GM12878 (cell line): Measurements from ENCODE around the gene CLIP2. TPM values are rescaled to one million over a fixed set of nuclear protein-coding genes. Genes with fewer than 3 reads are reported as not detected.

Source experiments
- ATAC-seq: fragments of 200-7000 bp; cut with Tn5 transposase; 3 replicates; pipeline ENCODE4 v1.9.1; 2020; ENCODE audit warnings: mild to moderate bottlenecking, moderate library complexity
- BruUV-seq: library from RNA; stranded (reverse); fragments of 400-500 nt; replicated peaks from 2 replicates; lab custom pipeline; 2021; lab: Mats Ljungman, UMichigan
- CTCF ChIA-PET: fragments of 300-600 bp; sonication (Branson Sonifier 250); formaldehyde crosslinking; extraction: SDS; loops from one replicate; lab custom pipeline; 2021; ENCODE audit warnings: inconsistent platforms; lab: Yijun Ruan, JAX
- POLR2A ChIA-PET: fragments of 350-600 bp; formaldehyde crosslinking; extraction: SDS; loops from one replicate; lab custom pipeline; 2021; ENCODE audit warnings: inconsistent platforms; lab: Charles Lee
- RAD21 ChIA-PET: fragments of 300-600 bp; sonication (Branson Sonifier 250); formaldehyde crosslinking; loops from one replicate; lab custom pipeline; 2023; ENCODE audit warnings: antibody characterized with exemption; ENCODE audit not compliant: unreplicated experiment; lab: Charles Lee
- SMC1A ChIA-PET: fragments of 300-600 bp; sonication (Branson Sonifier 250); formaldehyde crosslinking; loops from one replicate; lab custom pipeline; 2023; ENCODE audit not compliant: unreplicated experiment, uncharacterized antibody; lab: Charles Lee
- DNase-seq: peaks from one replicate; pipeline ENCODE4 v3.0.0-alpha.2; 2011; ENCODE audit warnings: low read depth, low spot score
- FAIRE-seq: peaks from 3 replicates; lab custom pipeline; 2011; peaks lifted over from hg19 to GRCh38; lab: Jason Lieb, UNC
- H2AFZ ChIP-seq: 2 replicates; pipeline ENCODE4 v1.6.0; 2011; ENCODE audit warnings: low read depth, low read length, control low read depth; ENCODE audit not compliant: control insufficient read depth
- H3K27ac ChIP-seq: 2 replicates; pipeline ENCODE4 v1.5.1; 2011; ENCODE audit warnings: control low read depth; ENCODE audit not compliant: control insufficient read depth, insufficient read depth
- H3K27me3 ChIP-seq, 2 experiments: replicated peaks in 1 of 2; 2 replicates each; pipeline versions ENCODE4 v1.6.0 to v1.6.1; 2011; ENCODE audit warnings: low read length in 1 of 2; ENCODE audit not compliant: control insufficient read depth in 2 of 2, insufficient read depth in 2 of 2
- H3K36me3 ChIP-seq, 2 experiments: 2 replicates each; pipeline ENCODE4 v1.5.1; 2011; ENCODE audit warnings: low read length in 1 of 2; ENCODE audit not compliant: control insufficient read depth in 2 of 2, insufficient read depth in 2 of 2
- H3K4me1 ChIP-seq: 2 replicates; pipeline ENCODE4 v1.6.1; 2011; ENCODE audit warnings: mild to moderate bottlenecking, low read length, moderate library complexity, mixed read lengths; ENCODE audit not compliant: control insufficient read depth, insufficient read depth
- H3K4me2 ChIP-seq: 2 replicates; pipeline ENCODE4 v1.6.0; 2011; ENCODE audit warnings: control low read depth; ENCODE audit not compliant: control insufficient read depth, insufficient read depth
- H3K4me3 ChIP-seq: fragments of 200-600 bp; sonication (generic); 2 replicates; pipeline ENCODE4 v1.5.1; 2016
- H3K79me2 ChIP-seq: 2 replicates; pipeline ENCODE4 v1.6.0; 2011; ENCODE audit warnings: low read length; ENCODE audit not compliant: control insufficient read depth, insufficient read depth
- H3K9ac ChIP-seq: 2 replicates; pipeline ENCODE4 v1.8.0; 2011; ENCODE audit warnings: low read length, control low read depth, mixed read lengths; ENCODE audit not compliant: control insufficient read depth, insufficient read depth
- H3K9me3 ChIP-seq: replicated peaks from 3 replicates; pipeline ENCODE4 v1.5.1; 2011; ENCODE audit warnings: mild to moderate bottlenecking, low read length; ENCODE audit not compliant: control insufficient read depth, insufficient read depth
- H4K20me1 ChIP-seq: 2 replicates; pipeline ENCODE4 v1.6.0; 2011; ENCODE audit not compliant: control insufficient read depth, insufficient read depth
- ATF2 ChIP-seq: IDR thresholded peaks from 2 replicates; pipeline ENCODE4 v1.6.1; 2012; ENCODE audit warnings: low read length, inconsistent platforms
- EED ChIP-seq: sonication (generic); IDR thresholded peaks from 2 replicates; pipeline ENCODE4 v1.6.1; 2016; ENCODE audit warnings: antibody characterized with exemption, low read depth
- MYC ChIP-seq: IDR thresholded peaks from 2 replicates; pipeline ENCODE4 v1.6.1; 2011; ENCODE audit warnings: mild to moderate bottlenecking, low read length, moderate library complexity, inconsistent platforms; ENCODE audit not compliant: insufficient read depth, insufficient replicate concordance, insufficient read length, severe bottlenecking
- PAX8 ChIP-seq: fragments of 450-650 bp; IDR thresholded peaks from 2 replicates; pipeline ENCODE4 v1.6.1; 2017; ENCODE audit warnings: mild to moderate bottlenecking, moderate library complexity
- SKIL ChIP-seq: fragments of 450-650 bp; IDR thresholded peaks from 2 replicates; pipeline ENCODE4 v1.6.1; 2017; ENCODE audit warnings: mild to moderate bottlenecking, low read depth, inconsistent platforms; ENCODE audit not compliant: poor library complexity, severe bottlenecking
- TCF7 ChIP-seq: IDR thresholded peaks from 2 replicates; pipeline ENCODE4 v1.6.1; 2014; ENCODE audit warnings: antibody characterized with exemption, borderline replicate concordance
- WGBS: methylation state at CpG from one replicate; pipeline ENCODE4 v1.1.6; 2016; ENCODE audit warnings: low lambda C conversion rate; ENCODE audit not compliant: insufficient replicate concordance, insufficient coverage; ENCODE audit errors: missing lambda C conversion rate; 5-methylcytosine and 5-hydroxymethylcytosine counted together
- in situ Hi-C: fragments of 300-500 bp; cut with MboI; formaldehyde crosslinking; loops from 9 replicates; pipeline ENCODE4 v1.14.3; 2018; ENCODE audit warnings: mixed read lengths
- intact Hi-C: fragments of 100-400 bp; cut with micrococcal nuclease; formaldehyde crosslinking; loops from one replicate; pipeline ENCODE4 v1.14.2; 2022; ENCODE audit not compliant: unreplicated experiment
- polyA plus RNA-seq, 11 experiments: library from polyadenylated mRNA; depleted of rRNA in 4 of 11; unstranded in 6 of 11; stranded (reverse) in 5 of 11; fragments of >200 nt; fragmentation: Nextera tagmentation in 4 of 11; fragmentation: Illumina TruSeq in 1 of 11; extraction: Ambion mirVana in 4 of 11; extraction: Trizol in 1 of 11; gene quantifications; 1 replicate in 1 of 11; 2 replicates in 10 of 11; pipeline versions ENCODE4 v1.2.1 to v1.2.3, GENCODE V29; 2011 to 2016; ENCODE audit warnings: inconsistent platforms in 2 of 11, missing spikeins in 2 of 11, low read depth in 1 of 11
- total RNA-seq, 4 experiments: library from RNA; depleted of rRNA in 3 of 4; stranded (reverse); fragments of >200 nt in 3 of 4; fragmentation: Illumina TruSeq in 1 of 4; extraction: Trizol in 1 of 4; gene quantifications; 2 replicates each; pipeline versions ENCODE4 v1.2.1 to v1.2.3, GENCODE V29; 2013 to 2021

Gene CLIP2
- total and polyA plus RNA-seq, 10 of the 15 experiments (the other 5 are each of a cell fraction or from before 2014, with no cell fraction given), result 0.26 to 56.3 (median 21.0) TPM

- CTCF ChIA-PET, result interaction anchor here (0.9 kb wide), 1 partner anchor 73 kb away, joined by 3 read pairs; no protein-coding TSS in a partner anchor
- in situ Hi-C loops (no loop called here), intact Hi-C loops (loop anchor here (10.0 kb wide), 1 partner anchor 62 kb away; no protein-coding TSS in a partner anchor)
- H4K20me1 ChIP-seq, result no peaks in the 10 kb centered on the region
- SMC1A ChIA-PET, result no interaction called here
- POLR2A ChIA-PET, result interaction anchor here (0.5 to 0.9 kb wide), 2 partner anchors 10 to 745 kb away, joined by 3 read pairs; no protein-coding TSS in a partner anchor
- no TSS peak for BruUV-seq
- H3K27me3 ChIP-seq, result no peaks in the 10 kb centered on the region
- no peak overlapping the region for H2AFZ ChIP-seq
- no peak overlapping the region for H3K4me3 ChIP-seq
- H3K9me3 ChIP-seq, result no peaks in the 10 kb centered on the region
- TF ChIP-seq ATF2, result no peak
- TF ChIP-seq TCF7, result no peak
- no peak for TF ChIP-seq MYC
- TF ChIP-seq SKIL, result no peak
- TF ChIP-seq EED, result no peak
- no peak for TF ChIP-seq PAX8
- H3K79me2 ChIP-seq, result peaks cover 60% of the 10 kb centered on the region
- FAIRE-seq (no peak), DNase-seq (no peak), ATAC-seq (no peak)
- 88% methylated on average over 10 of the region's 10 CpGs for WGBS
- no peak overlapping the region for H3K27ac ChIP-seq
- H3K36me3 ChIP-seq, result peaks cover 0 to 13% of the 10 kb centered on the region in 2 experiments; a peak in 2 of 4 replicates
- RAD21 ChIA-PET, result interaction anchor here (1.1 kb wide), 1 partner anchor 98 kb away, joined by 4 read pairs; no protein-coding TSS in a partner anchor
- H3K4me2 ChIP-seq, result no peak overlapping the region
- H3K4me1 ChIP-seq, result peaks cover 16% of the 10 kb centered on the region
- no peak overlapping the region for H3K9ac ChIP-seq
Measured at GRCh38 chr7:74302745-74303221, 13.6 kb downstream of the CLIP2 start.
